Measurements from ENCODE around the gene BCOR. TPM values are rescaled to one million over a fixed set of nuclear protein-coding genes. Genes with fewer than 3 reads are reported as not detected.

BCOR gene
- total and polyA plus RNA-seq, 2 of the 8 experiments (the other 6 are each of a cell fraction or from before 2014, with no cell fraction given) = 25.0 to 50.8 TPM

GRCh38 chrX:40085714-40086113 is 12.0 kb downstream of the BCOR start (continued):
- TF ChIP-seq SP2 (IDR thresholded peaks at IDR 0.05; ENCODE audit: low read length) (no peak), RNF2 (IDR thresholded peaks at IDR 0.05; ENCODE audit: borderline replicate concordance, low read depth, low read length, missing control alignments, poor library complexity, severe bottlenecking) (no peak), HDAC2 (IDR thresholded peaks at IDR 0.05; ENCODE audit: borderline replicate concordance in 1 of 2, low read depth in 2 of 2, low read length in 2 of 2) (no peak), KDM1A (IDR thresholded peaks at IDR 0.05; ENCODE audit: borderline replicate concordance, low read length) (no peak), POLR2AphosphoS5 (IDR thresholded peaks at IDR 0.05; ENCODE audit: low read depth, low read length) (no peak), RXRA (IDR thresholded peaks at IDR 0.05; ENCODE audit: insufficient read depth, low read depth, low read length) (no peak)

All from H1 (cell line).